Caco-2 (cell line): ENCODE data around the gene GREM1. TPM values are rescaled to one million over a fixed set of nuclear protein-coding genes. Genes with fewer than 3 reads are reported as not detected.

ENCODE experiments used
- BruUV-seq: library from RNA; stranded (reverse); fragments of 400-500 nt; replicated peaks from 2 replicates; lab custom pipeline; 2021; lab: Mats Ljungman, UMichigan
- CTCF ChIA-PET: fragments of 300-600 bp; sonication (Branson Sonifier 250); formaldehyde crosslinking; loops from one replicate; lab custom pipeline; 2022; ENCODE audit warnings: antibody characterized with exemption; lab: Charles Lee
- POLR2A ChIA-PET: fragments of 300-600 bp; sonication (Branson Sonifier 250); formaldehyde crosslinking; loops from one replicate; lab custom pipeline; 2022; ENCODE audit warnings: antibody characterized with exemption; lab: Charles Lee
- DNase-seq, 2 experiments: peaks; one replicate each; pipeline versions ENCODE4 v3.0.0 to v3.0.0-alpha.2; 2020 to 2022
- H3K27me3 ChIP-seq: replicated peaks from 2 replicates; pipeline ENCODE4 v1.6.0; 2011; ENCODE audit warnings: low read length; ENCODE audit not compliant: control insufficient read depth, insufficient read depth
- H3K36me3 ChIP-seq: 2 replicates; pipeline ENCODE4 v1.5.1; 2011; ENCODE audit warnings: low read length; ENCODE audit not compliant: control insufficient read depth, insufficient read depth
- H3K4me1 ChIP-seq: fragments of 250-450 bp; sonication (Bioruptor Pico); 2 replicates; pipeline ENCODE4 v1.5.1; 2020; ENCODE audit warnings: mild to moderate bottlenecking
- H3K4me3 ChIP-seq: 2 replicates; pipeline ENCODE4 v1.5.1; 2011; ENCODE audit warnings: low read depth, mild to moderate bottlenecking, control low read depth, low read length
- H3K9me3 ChIP-seq: fragments of 250-450 bp; sonication (Bioruptor Pico); 2 replicates; pipeline ENCODE4 v1.5.1; 2020; ENCODE audit warnings: mild to moderate bottlenecking, moderate library complexity
- H3K27ac Mint-ChIP-seq: one replicate; pipeline ENCODE4 v1.8.0; 2022; ENCODE audit warnings: mixed read lengths; ENCODE audit not compliant: unreplicated experiment
- H3K27me3 Mint-ChIP-seq: one replicate; pipeline ENCODE4 v1.8.0; 2022; ENCODE audit warnings: mixed read lengths; ENCODE audit not compliant: insufficient read depth, unreplicated experiment
- H3K36me3 Mint-ChIP-seq: one replicate; pipeline ENCODE4 v1.8.0; 2022; ENCODE audit warnings: mild to moderate bottlenecking, mixed read lengths; ENCODE audit not compliant: insufficient read depth, unreplicated experiment
- H3K4me1 Mint-ChIP-seq: one replicate; pipeline ENCODE4 v1.8.0; 2022; ENCODE audit warnings: low read depth, mixed read lengths; ENCODE audit not compliant: unreplicated experiment
- H3K4me3 Mint-ChIP-seq: one replicate; pipeline ENCODE4 v1.8.0; 2022; ENCODE audit warnings: mild to moderate bottlenecking, moderate library complexity, mixed read lengths; ENCODE audit not compliant: unreplicated experiment
- H3K9me3 Mint-ChIP-seq: one replicate; pipeline ENCODE4 v1.8.0; 2022; ENCODE audit warnings: mixed read lengths; ENCODE audit not compliant: unreplicated experiment
- intact Hi-C: fragments of 100-400 bp; cut with micrococcal nuclease; formaldehyde crosslinking; loops from one replicate; pipeline ENCODE4 v1.10.0; 2022; ENCODE audit not compliant: unreplicated experiment
- total RNA-seq: library from RNA; stranded (reverse); gene quantifications from 2 replicates; pipeline ENCODE4 v1.2.3, GENCODE V29; 2022
- TF ChIP-seq, protein P1 (sequence below), 2 experiments: fragments of 200-600 bp in 1 of 2; IDR thresholded peaks; 1 replicate in 1 of 2; 2 replicates in 1 of 2; pipeline versions ENCODE4 v1.5.1 to v1.8.0; 2011 to 2022; ENCODE audit warnings: antibody characterized with exemption in 1 of 2, control low read depth in 1 of 2, inconsistent platforms in 1 of 2, low read depth in 1 of 2, low read length in 1 of 2, mild to moderate bottlenecking in 1 of 2, moderate library complexity in 1 of 2; ENCODE audit not compliant: insufficient read depth in 1 of 2, severe bottlenecking in 1 of 2, unreplicated experiment in 1 of 2

The GREM1 gene
- total RNA-seq, 1 experiment from 2014 or later, result 0.54 TPM

- H3K4me3 Mint-ChIP-seq, result no peak overlapping the region
- H3K27me3 ChIP-seq, result no peaks in the 10 kb centered on the region
- H3K36me3 ChIP-seq, result no peaks in the 10 kb centered on the region
- H3K36me3 Mint-ChIP-seq, result no peaks in the 10 kb centered on the region
- H3K4me1 Mint-ChIP-seq, result no peaks in the 10 kb centered on the region
- BruUV-seq, result no TSS peak
- H3K27me3 Mint-ChIP-seq, result peaks cover 7% of the 10 kb centered on the region
- CTCF ChIA-PET, result no interaction called here
- H3K27ac Mint-ChIP-seq, result no peak overlapping the region
- no peak overlapping the region for H3K4me3 ChIP-seq
- intact Hi-C loops, result no loop called here
- H3K9me3 ChIP-seq, result no peaks in the 10 kb centered on the region
- POLR2A ChIA-PET, result no interaction called here
- TF ChIP-seq, protein P1, sequence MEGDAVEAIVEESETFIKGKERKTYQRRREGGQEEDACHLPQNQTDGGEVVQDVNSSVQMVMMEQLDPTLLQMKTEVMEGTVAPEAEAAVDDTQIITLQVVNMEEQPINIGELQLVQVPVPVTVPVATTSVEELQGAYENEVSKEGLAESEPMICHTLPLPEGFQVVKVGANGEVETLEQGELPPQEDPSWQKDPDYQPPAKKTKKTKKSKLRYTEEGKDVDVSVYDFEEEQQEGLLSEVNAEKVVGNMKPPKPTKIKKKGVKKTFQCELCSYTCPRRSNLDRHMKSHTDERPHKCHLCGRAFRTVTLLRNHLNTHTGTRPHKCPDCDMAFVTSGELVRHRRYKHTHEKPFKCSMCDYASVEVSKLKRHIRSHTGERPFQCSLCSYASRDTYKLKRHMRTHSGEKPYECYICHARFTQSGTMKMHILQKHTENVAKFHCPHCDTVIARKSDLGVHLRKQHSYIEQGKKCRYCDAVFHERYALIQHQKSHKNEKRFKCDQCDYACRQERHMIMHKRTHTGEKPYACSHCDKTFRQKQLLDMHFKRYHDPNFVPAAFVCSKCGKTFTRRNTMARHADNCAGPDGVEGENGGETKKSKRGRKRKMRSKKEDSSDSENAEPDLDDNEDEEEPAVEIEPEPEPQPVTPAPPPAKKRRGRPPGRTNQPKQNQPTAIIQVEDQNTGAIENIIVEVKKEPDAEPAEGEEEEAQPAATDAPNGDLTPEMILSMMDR (IDR thresholded peaks at IDR 0.05; ENCODE audit: insufficient read depth in 1 of 2, low read depth in 1 of 2, low read length in 1 of 2, severe bottlenecking in 1 of 2, unreplicated experiment in 1 of 2), result no peak
- H3K9me3 Mint-ChIP-seq, result no peaks in the 10 kb centered on the region
- H3K4me1 ChIP-seq, result no peaks in the 10 kb centered on the region
- no peak for DNase-seq
Observed at GRCh38 chr15:32729700-32730395, 12.0 kb downstream of the GREM1 start.

DNA sequence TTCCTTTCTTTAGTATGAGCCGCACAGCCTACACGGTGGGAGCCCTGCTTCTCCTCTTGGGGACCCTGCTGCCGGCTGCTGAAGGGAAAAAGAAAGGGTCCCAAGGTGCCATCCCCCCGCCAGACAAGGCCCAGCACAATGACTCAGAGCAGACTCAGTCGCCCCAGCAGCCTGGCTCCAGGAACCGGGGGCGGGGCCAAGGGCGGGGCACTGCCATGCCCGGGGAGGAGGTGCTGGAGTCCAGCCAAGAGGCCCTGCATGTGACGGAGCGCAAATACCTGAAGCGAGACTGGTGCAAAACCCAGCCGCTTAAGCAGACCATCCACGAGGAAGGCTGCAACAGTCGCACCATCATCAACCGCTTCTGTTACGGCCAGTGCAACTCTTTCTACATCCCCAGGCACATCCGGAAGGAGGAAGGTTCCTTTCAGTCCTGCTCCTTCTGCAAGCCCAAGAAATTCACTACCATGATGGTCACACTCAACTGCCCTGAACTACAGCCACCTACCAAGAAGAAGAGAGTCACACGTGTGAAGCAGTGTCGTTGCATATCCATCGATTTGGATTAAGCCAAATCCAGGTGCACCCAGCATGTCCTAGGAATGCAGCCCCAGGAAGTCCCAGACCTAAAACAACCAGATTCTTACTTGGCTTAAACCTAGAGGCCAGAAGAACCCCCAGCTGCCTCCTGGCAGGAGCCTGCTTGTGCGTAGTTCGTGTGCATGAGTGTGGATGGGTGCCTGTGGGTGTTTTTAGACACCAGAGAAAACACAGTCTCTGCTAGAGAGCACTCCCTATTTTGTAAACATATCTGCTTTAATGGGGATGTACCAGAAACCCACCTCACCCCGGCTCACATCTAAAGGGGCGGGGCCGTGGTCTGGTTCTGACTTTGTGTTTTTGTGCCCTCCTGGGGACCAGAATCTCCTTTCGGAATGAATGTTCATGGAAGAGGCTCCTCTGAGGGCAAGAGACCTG lies 13.2 kb downstream of the GREM1 start:
- no TSS peak for BruUV-seq

More for the DNA sequence above, 13.2 kb downstream of the GREM1 start:
- no peaks in the 10 kb centered on the region for H3K4me1 ChIP-seq
- H3K9me3 ChIP-seq, result no peaks in the 10 kb centered on the region
- Mint-ChIP-seq H3K27me3 (peaks cover 7% of the 10 kb centered on the region), H3K4me1 (no peaks in the 10 kb centered on the region), H3K4me3 (no peak overlapping the region), H3K27ac (no peak overlapping the region), H3K36me3 (no peaks in the 10 kb centered on the region), H3K9me3 (no peaks in the 10 kb centered on the region)
- TF ChIP-seq, protein P1 (IDR thresholded peaks at IDR 0.05; ENCODE audit: insufficient read depth in 1 of 2, low read depth in 1 of 2, low read length in 1 of 2, severe bottlenecking in 1 of 2, unreplicated experiment in 1 of 2), result no peak
- H3K27me3 ChIP-seq, result no peaks in the 10 kb centered on the region
- no peaks in the 10 kb centered on the region for H3K36me3 ChIP-seq
- CTCF ChIA-PET, result no interaction called here
- intact Hi-C loops, result no loop called here
- no peak overlapping the region for H3K4me3 ChIP-seq
- POLR2A ChIA-PET, result no interaction called here
- DNase-seq, result no peak
